GM12801 (cell line): ENCODE measurements around the gene RNF121.

Experiments used
- TF ChIP-seq, protein P1 (sequence below): IDR thresholded peaks from one replicate; pipeline ENCODE4 v1.5.1; 2011; ENCODE audit warnings: control low read depth; ENCODE audit not compliant: insufficient read length; ENCODE audit errors: extremely low read depth

Gene RNF121

DNA sequence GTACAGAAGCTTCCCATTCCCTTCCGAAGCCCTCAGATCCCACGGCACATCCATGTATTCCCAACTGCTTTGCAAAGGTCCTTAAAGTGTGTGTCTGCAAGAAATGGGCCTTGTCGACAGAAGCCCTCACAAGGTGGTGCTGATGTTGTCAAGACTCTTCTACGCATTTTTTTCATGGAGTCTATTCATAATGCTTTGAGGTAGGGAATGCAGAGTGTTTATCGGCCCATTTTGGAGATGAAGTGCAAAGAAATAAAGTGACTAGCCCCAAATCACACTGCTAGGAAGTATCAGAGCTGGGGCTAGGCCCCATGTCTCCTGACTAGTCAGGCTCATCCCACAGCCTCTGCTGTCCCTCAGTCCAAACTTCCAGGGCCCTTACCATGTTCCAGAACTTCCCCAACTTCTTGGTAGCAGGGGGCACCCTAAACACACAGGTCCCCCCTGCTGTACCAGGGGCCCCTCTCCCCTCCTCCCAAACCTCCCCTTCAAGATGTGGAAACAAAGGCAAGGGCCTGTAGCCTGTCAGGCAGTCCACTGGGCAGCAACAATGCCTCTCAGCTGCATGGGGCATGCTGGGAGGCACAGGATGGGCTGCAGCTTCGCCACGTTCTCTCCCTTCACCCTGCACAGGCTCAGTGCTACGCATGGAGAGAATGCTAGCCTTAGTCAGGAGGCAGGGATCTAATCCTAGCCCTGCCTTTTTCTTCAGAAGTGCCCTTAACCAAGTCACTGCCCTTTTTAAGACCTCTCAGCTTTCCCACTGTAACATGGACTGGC, 77.7 kb downstream of the RNF121 start:
- TF ChIP-seq, protein P1, sequence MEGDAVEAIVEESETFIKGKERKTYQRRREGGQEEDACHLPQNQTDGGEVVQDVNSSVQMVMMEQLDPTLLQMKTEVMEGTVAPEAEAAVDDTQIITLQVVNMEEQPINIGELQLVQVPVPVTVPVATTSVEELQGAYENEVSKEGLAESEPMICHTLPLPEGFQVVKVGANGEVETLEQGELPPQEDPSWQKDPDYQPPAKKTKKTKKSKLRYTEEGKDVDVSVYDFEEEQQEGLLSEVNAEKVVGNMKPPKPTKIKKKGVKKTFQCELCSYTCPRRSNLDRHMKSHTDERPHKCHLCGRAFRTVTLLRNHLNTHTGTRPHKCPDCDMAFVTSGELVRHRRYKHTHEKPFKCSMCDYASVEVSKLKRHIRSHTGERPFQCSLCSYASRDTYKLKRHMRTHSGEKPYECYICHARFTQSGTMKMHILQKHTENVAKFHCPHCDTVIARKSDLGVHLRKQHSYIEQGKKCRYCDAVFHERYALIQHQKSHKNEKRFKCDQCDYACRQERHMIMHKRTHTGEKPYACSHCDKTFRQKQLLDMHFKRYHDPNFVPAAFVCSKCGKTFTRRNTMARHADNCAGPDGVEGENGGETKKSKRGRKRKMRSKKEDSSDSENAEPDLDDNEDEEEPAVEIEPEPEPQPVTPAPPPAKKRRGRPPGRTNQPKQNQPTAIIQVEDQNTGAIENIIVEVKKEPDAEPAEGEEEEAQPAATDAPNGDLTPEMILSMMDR: no peak

DNA sequence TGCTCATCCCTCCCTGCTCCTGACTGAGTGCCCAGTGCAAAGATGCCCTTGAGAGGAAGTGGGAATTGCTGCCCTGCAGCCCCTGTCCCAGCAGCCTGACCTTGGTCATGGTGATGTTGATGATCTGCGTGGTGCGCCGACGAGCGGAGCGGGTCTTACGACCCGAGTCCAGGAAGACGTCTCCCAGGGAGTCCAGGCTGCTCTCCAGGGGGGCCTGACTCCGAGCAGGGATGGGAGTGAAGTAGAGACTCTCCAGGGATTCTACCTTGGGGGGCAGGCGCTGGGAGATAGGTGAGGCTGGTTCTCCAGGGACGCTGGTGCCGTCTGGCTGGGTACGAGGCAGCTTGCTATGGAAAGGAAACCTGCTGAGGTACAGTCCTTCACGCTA, 78.2 kb downstream of the RNF121 start:
- TF ChIP-seq, protein P1: no peak

DNA sequence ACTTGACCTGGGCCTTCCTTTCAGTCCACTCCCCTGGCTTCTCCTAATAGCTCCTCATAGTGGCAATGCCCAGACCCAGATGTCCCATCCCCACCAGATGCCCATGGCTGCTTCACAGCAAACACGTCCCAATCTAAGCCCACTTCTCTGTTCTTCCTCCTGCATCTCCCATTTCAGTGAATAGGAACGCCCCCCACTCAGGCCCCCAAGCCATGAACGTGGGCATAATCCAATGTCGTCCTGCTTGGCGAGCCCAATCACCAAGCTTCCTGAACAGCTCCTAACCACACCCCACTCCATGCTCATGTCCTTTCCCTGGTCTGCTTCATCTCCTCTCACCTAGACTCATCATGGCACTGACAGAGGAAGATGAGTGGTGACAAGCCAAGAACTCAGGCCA, 78.7 kb downstream of the RNF121 start:
- TF ChIP-seq, protein P1: no peak

DNA sequence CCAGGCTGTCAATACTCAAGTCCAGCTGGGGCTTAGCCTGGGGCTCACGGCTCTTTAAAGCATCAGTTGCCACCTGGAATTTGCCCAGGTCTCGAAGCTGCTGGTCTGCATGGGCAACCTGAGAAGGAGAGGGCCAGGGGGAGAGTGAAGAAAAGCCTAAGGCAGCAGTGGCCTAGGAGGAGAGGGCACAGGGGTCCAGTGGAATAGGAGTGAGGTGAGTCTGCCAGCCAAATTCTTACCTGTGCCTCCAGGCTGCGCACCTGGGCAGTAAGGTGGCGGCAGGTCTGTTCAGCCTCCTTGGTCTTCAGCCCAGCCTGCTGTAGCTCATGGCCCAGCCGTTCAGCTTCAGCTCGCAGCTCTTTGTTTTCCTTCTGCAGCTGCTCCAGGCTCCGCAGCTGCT, 79.9 kb downstream of the RNF121 start:
- TF ChIP-seq, protein P1: no peak

DNA sequence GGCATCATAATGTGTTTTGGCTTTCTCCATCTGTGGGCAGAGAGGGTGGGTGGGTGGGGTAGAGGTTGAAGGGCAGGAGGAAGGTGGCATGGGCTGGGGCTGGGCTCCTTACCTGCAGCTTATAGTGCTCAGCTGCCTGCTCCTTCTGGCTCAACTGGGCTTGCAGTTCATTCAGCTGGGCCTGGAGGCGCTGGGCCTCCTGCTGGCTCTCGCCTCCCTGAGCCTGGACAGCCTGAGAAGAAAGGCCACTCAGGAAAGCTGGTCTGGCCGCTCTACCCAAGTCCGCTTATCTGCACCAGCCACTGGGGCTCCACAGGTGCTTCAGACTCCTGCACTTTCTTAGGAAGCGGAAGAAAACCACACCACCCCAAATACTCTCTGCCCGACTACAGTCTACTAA, 80.3 kb downstream of the RNF121 start:
- TF ChIP-seq, protein P1: no peak

DNA sequence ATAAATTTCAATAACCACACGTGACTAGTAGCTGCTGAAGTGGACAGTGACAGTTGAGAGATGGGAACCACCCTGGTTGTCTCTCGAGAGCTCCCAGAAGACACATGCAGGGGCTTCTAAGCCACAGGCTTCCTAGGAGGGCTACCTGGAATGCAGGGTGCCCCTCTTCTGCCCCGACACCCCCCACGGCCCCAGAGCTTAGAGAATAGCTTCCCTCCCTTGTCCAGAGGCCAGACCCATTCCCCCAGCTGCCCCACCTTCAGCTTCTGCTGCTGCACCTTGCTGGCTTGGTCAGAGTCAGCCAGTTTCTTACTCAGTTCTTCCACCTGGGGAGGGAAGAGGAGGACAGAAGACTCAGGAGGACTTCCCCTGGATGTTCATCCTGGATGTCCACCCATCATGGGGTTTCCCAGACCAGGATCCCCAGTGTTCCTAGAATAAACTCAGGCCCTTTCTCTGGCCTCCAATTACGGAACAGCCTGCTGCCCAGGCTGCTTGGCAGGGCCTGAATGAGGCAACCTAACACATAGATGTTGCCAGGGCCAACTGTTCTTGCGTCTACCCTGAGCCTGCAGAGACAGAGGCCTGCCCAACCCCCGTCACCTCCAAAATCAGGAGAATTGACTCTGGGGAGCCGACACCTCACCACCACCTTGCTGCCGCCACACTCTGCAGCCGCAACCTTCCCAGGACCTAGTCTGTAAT, 81.8 kb downstream of the RNF121 start:
- TF ChIP-seq, protein P1: no peak

DNA sequence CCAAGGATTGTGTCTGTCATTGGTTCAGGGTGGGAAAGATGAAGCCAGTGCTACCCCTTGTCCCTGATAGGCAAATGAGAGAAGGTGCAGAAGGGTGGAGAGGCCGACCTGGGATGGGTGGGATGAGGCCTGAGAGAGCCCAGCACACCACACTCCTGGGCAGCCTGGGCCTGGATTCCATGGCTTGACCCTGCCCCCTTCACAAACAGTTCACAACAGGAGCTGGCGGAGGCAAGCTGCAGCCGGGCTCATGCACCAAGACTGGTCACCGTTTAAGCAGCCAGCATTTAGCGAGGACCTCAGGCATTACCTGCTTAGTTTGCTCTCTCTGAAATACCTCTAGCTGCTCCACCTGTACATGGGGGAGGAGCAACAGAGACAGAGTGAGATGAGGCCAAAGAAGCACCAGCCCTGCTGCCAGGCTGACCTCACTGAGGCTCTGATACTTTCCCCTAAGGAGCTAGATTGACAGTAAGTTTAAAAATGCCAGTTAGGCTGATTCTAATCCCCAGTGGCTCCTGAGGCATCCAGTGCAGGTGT, 83.3 kb downstream of the RNF121 start:
- TF ChIP-seq, protein P1: no peak
